ENCODE data around the gene BBS7.

Gene BBS7

GRCh38 chr4:121875652-121876051 is 5.4 kb upstream of the BBS7 start:
- no peak for TF ChIP-seq CTCF (conservative IDR thresholded peaks at IDR 0.05; ENCODE audit: low read depth)
- CTCF ChIA-PET, result no interaction called here
- POLR2A ChIA-PET (ENCODE audit: low non-redundant PET), result no interaction called here
- no peak overlapping the region for H3K27ac ChIP-seq
- DNase-seq (ENCODE audit: low spot score), result no peak

GRCh38 chr4:121873604-121874003 is 3.3 kb upstream of the BBS7 start:
- CTCF ChIA-PET, result no interaction called here
- POLR2A ChIA-PET (ENCODE audit: low non-redundant PET), result no interaction called here
- H3K27ac ChIP-seq, result no peak overlapping the region
- no peak for DNase-seq (ENCODE audit: low spot score)
- TF ChIP-seq CTCF (conservative IDR thresholded peaks at IDR 0.05; ENCODE audit: low read depth), result no peak

- POLR2A ChIA-PET (ENCODE audit: low non-redundant PET), result no interaction called here
- CTCF ChIA-PET, result interaction anchor here (0.6 to 0.7 kb wide), 3 partner anchors 22 to 753 kb away, joined by 3 to 6 read pairs (median 4); no protein-coding TSS in a partner anchor
- no peak for TF ChIP-seq CTCF (conservative IDR thresholded peaks at IDR 0.05; ENCODE audit: low read depth)
- DNase-seq (ENCODE audit: low spot score), result no peak
- no peak overlapping the region for H3K27ac ChIP-seq
Measured at GRCh38 chr4:121863799-121864198, 6.5 kb downstream of the BBS7 start.

- POLR2A ChIA-PET (ENCODE audit: low non-redundant PET), result no interaction called here
- DNase-seq (ENCODE audit: low spot score), result no peak
- no peak for TF ChIP-seq CTCF (conservative IDR thresholded peaks at IDR 0.05; ENCODE audit: low read depth)
- CTCF ChIA-PET, result no interaction called here
- no peak overlapping the region for H3K27ac ChIP-seq
Measured at GRCh38 chr4:121861426-121861825, 8.8 kb downstream of the BBS7 start.

- CTCF ChIA-PET, result no interaction called here
- DNase-seq (ENCODE audit: low spot score), result no peak
- no peak for TF ChIP-seq CTCF (conservative IDR thresholded peaks at IDR 0.05; ENCODE audit: low read depth)
Measured at GRCh38 chr4:121860121-121860520, 10.2 kb downstream of the BBS7 start.

GRCh38 chr4:121851354-121851753 is 18.9 kb downstream of the BBS7 start:
- no peak for DNase-seq (ENCODE audit: low spot score)
- H3K27ac ChIP-seq, result no peak overlapping the region
- ChIA-PET POLR2A (ENCODE audit: low non-redundant PET) (no interaction called here), CTCF (no interaction called here)
- no peak for TF ChIP-seq CTCF (conservative IDR thresholded peaks at IDR 0.05; ENCODE audit: low read depth)

More at GRCh38 chr4:121860121-121860520, 10.2 kb downstream of the BBS7 start:
- H3K27ac ChIP-seq, result no peak overlapping the region
- POLR2A ChIA-PET (ENCODE audit: low non-redundant PET), result no interaction called here

GRCh38 chr4:121846662-121847061 is 23.6 kb downstream of the BBS7 start:
- TF ChIP-seq CTCF (conservative IDR thresholded peaks at IDR 0.05; ENCODE audit: low read depth), result no peak
- ChIA-PET POLR2A (ENCODE audit: low non-redundant PET) (no interaction called here), CTCF (no interaction called here)
- DNase-seq (ENCODE audit: low spot score), result no peak
- no peak overlapping the region for H3K27ac ChIP-seq

All from RWPE1 (cell line).